ENCODE results near the gene EPHX1. TPM values are rescaled to one million over a fixed set of nuclear protein-coding genes. Genes with fewer than 3 reads are reported as not detected.

The EPHX1 gene
- total RNA-seq, 1 donor, result 39.4 TPM

DNA sequence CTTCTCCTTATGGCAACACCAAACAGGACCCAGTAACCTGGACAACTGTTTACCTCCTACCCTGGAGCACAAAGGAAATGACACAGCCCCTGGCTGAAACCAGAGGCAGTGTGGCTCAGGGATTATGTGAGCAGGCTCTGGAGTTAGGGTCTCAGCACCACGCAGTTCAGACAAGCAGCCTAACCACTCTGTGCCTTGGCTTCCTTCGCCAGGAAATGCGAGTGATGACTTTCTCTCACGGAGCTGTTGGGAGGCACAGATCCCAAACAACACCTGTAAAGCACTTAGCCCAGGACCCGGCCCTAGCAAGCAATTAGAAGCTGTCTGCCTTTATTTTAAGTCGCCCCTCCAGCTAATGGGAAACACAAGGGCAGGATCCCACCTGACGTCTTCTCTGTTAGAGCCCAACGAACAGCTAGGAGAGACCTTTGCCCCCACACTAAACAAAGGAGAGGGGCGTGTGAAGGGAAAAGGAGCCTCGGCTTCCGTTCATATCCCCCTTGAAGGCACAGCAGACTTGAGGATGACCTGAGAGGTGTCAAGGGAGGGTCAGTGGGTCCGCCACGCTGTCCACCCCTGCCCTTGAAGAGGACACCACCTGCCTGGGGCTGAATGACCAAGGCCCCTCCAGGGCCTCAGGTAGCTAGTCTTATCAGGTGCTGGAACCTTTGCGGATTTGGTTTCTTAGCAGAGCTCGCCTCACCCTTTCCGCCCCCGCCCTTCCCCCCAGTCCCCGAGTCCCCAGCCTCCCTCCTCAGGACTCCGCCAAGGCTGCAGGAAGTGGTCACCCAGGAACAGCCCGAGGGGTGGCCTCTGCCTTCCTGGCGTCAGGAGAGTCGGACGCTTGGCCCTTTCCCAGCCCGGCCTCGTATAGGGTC, 71.4 kb downstream of the EPHX1 start:
- no peak for DNase-seq (ENCODE audit: low read depth)
- H3K4me3 ChIP-seq (ENCODE audit: low read depth, low read length), result peak overlapping the region; percentile 91
- TF ChIP-seq, protein P1, sequence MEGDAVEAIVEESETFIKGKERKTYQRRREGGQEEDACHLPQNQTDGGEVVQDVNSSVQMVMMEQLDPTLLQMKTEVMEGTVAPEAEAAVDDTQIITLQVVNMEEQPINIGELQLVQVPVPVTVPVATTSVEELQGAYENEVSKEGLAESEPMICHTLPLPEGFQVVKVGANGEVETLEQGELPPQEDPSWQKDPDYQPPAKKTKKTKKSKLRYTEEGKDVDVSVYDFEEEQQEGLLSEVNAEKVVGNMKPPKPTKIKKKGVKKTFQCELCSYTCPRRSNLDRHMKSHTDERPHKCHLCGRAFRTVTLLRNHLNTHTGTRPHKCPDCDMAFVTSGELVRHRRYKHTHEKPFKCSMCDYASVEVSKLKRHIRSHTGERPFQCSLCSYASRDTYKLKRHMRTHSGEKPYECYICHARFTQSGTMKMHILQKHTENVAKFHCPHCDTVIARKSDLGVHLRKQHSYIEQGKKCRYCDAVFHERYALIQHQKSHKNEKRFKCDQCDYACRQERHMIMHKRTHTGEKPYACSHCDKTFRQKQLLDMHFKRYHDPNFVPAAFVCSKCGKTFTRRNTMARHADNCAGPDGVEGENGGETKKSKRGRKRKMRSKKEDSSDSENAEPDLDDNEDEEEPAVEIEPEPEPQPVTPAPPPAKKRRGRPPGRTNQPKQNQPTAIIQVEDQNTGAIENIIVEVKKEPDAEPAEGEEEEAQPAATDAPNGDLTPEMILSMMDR (IDR thresholded peaks at IDR 0.05; ENCODE audit: insufficient read depth, low read length), result no peak

DNA sequence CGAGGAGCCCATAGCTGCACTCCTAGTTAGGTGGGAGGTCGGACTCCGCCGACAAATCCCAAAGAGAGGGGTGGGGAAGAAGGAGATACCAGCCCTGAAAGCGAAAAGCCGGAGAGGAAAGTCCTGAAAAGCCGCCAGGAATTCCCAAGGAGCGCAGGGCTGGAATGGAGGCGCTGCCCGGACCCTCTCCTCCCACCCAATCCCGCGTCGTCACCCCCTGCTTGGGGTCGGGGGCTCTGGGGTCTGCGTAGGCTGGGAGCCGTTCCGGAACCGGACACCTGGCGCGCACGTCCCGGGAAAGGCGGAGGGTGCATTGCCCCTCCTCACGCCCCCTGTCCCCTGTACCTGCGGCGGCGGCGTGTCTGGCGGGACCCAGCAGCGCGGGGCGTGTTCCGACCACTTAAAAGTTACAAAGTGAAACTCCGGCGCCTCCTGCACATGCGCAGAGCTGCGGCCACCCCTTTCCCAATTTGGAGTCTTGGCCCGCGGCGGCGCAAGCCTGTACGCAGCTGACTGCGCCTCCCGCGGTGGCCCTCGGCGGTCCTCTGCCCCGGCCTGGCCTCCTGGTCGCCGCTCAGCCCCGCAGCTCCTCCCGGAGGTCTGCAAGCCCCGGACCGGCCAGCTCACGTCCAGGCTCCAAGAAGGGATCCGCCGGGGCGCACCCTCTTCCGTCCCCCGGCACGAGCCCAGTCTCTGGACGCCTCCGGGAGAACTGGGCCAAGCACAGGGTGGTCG, 72.2 kb downstream of the EPHX1 start, which contains the start of gene TMEM63A:
Gene TMEM63A (minus strand): TSS at position 422 of the 735 bp plus-strand sequence. CDS start 4,800 bp downstream, outside the sequence.
- peak; percentile 86 for DNase-seq (ENCODE audit: low read depth)
- TF ChIP-seq, protein P1 (IDR thresholded peaks at IDR 0.05; ENCODE audit: insufficient read depth, low read length), result no peak
- H3K4me3 ChIP-seq (ENCODE audit: low read depth, low read length), result peak within 1 kb of the TSS; percentile 91

DNA sequence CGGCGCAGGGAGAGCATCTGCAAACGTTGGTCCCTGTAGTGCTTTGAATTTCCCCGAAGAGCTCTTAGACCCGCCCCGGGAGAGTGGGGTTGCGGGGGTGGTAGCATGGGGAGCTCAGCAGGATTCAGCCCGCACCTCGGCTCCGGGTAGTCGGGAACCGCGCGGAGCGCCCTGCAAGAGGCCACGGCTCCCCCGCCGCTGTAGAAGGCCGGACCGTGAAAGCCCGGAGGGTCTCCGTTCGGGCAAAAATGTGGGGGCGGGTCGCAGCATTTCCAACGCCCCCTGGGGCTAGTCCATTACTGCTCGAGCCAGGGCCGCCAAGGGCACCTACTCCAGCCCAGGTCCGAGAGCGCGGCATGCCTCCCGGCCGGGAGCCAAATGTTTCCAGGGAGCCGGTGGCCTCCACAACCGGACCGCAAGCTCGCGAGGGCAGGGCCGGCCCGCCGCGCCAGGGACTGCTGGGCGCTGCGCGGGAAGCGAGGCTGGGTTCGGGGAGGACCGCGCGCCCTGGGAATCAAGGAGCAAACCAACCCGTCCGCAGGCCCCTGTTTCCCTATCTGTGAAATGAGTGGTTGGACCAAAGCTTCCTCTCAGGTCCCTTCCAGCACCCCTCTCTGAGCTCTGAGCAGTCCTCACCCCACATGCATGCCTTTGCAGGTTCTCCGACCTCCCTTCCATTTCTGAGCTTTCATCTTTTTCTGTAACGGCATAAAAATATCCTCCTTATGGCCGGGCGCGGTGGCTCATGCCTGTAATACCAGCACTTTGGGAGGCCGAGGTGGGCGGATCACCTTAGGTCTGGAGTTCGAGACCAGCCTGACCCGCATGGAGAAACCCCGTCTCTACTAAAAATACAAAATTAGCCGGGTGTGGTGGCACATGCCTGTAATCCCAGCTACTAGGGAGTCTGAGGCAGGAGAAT, 73.0 kb downstream of the EPHX1 start:
- TF ChIP-seq, protein P1 (IDR thresholded peaks at IDR 0.05; ENCODE audit: insufficient read depth, low read length), result no peak
- peak overlapping the region; percentile 91 for H3K4me3 ChIP-seq (ENCODE audit: low read depth, low read length)
- peak; percentile 41 for DNase-seq (ENCODE audit: low read depth)

DNA sequence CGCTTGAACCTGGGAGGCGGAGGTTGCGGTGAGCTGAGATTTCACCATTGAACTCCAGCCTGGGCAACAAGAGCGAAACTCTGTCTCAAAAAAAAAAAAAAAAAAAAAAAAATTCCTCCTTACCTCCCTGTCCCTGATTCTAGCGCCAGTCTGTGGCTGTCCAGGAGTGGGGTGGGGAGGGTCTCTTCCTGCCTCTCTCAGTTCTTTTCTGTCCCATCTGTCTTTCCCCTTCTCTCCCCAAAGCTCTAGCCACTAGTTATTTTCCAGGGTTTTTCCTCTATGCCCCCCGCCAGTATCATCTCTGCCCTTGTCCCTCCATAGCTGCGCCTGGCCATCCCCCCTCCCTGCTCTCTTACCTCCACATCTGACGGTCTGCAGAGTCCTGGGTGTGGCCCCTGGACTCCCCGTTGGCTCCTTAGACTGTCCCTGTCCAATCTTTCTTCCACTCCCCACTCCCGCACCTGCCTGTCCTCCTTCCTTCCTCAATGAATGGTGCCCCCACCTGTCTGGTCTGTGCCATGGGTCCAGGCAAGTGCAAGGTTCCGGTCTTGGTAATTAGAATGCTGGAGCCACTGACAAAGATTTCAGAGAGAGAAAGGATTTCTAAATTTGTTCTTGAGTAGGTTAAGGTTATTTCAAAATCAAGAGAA, 73.8 kb downstream of the EPHX1 start:
- H3K4me3 ChIP-seq (ENCODE audit: low read depth, low read length), result no peak overlapping the region
- TF ChIP-seq, protein P1 (IDR thresholded peaks at IDR 0.05; ENCODE audit: insufficient read depth, low read length), result no peak
- no peak for DNase-seq (ENCODE audit: low read depth)

DNA sequence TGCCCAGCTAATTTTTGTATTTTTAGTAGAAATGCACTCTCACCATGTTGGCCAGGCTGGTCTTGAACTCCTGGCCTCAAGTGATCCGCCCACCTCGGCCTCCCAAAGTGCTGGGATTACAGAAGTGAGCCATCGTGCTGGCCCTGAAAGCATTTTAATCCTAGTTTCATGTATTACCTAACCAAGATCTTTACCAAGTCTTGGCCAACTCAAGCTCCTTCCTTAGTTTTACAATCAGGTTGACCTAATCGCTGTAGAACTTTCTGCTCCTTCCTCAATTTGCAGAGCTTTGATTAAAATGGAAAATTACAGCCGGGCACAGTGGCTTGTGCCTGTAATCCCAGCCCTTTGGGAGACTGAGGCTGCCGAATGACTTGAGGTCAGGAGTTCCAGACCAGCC, 75.4 kb downstream of the EPHX1 start:
- TF ChIP-seq, protein P1 (IDR thresholded peaks at IDR 0.05; ENCODE audit: insufficient read depth, low read length), result no peak
- no peak for DNase-seq (ENCODE audit: low read depth)
- H3K4me3 ChIP-seq (ENCODE audit: low read depth, low read length), result no peak overlapping the region

Data from fibroblast of the aortic adventitia (primary cell).